GM23338 (cell line): ENCODE measurements around the gene DNAJC22. TPM values are rescaled to one million over a fixed set of nuclear protein-coding genes. Genes with fewer than 3 reads are reported as not detected.
A peak's percentile ranks its signal among the peaks of the same experiment; 100 is the strongest.

Experiments used
- ATAC-seq: fragments of 200-7000 bp; cut with Tn5 transposase; 3 replicates; pipeline ENCODE4 v1.9.1; 2020
- DNase-seq: peaks from one replicate; pipeline ENCODE4 v3.0.0-alpha.2; 2015; ENCODE audit warnings: low spot score
- H2AFZ ChIP-seq: fragments of 200-600 bp; sonication (generic); 2 replicates; pipeline ENCODE4 v1.8.0; 2016; ENCODE audit warnings: antibody characterized with exemption, mild to moderate bottlenecking, moderate library complexity
- H3F3A ChIP-seq: fragments of 200-600 bp; sonication (generic); replicated peaks from 2 replicates; pipeline ENCODE4 v1.8.0; 2017; ENCODE audit warnings: antibody characterized with exemption, mixed run types, low read depth
- H3K27ac ChIP-seq: fragments of 200-600 bp; sonication (generic); 2 replicates; pipeline ENCODE4 v1.6.1; 2016; ENCODE audit warnings: low read depth
- H3K27me3 ChIP-seq: fragments of 200-600 bp; sonication (generic); 2 replicates; pipeline ENCODE4 v1.8.0; 2016; ENCODE audit warnings: mild to moderate bottlenecking, mixed run types, moderate library complexity; ENCODE audit not compliant: insufficient read depth
- H3K36me3 ChIP-seq: fragments of 200-600 bp; sonication (generic); 2 replicates; pipeline ENCODE4 v1.8.0; 2016; ENCODE audit warnings: mild to moderate bottlenecking; ENCODE audit not compliant: insufficient read depth
- H3K4me1 ChIP-seq: fragments of 200-600 bp; sonication (generic); 2 replicates; pipeline ENCODE4 v1.8.0; 2016; ENCODE audit warnings: mild to moderate bottlenecking, moderate library complexity; ENCODE audit not compliant: insufficient read depth
- H3K4me2 ChIP-seq: fragments of 200-600 bp; sonication (generic); 2 replicates; pipeline ENCODE4 v1.7.1; 2017; ENCODE audit warnings: mixed run types
- H3K4me3 ChIP-seq: fragments of 200-600 bp; sonication (generic); 2 replicates; pipeline ENCODE4 v1.6.1; 2016; ENCODE audit warnings: mixed run types
- H3K79me2 ChIP-seq: fragments of 200-600 bp; sonication (generic); replicated peaks from 2 replicates; pipeline ENCODE4 v1.8.0; 2017; ENCODE audit warnings: mild to moderate bottlenecking; ENCODE audit not compliant: insufficient read depth
- H3K9me2 ChIP-seq: fragments of 200-600 bp; sonication (generic); 2 replicates; pipeline ENCODE4 v1.8.0; 2017; ENCODE audit not compliant: insufficient read depth
- H4K20me1 ChIP-seq: fragments of 200-600 bp; sonication (generic); replicated peaks from 2 replicates; pipeline ENCODE4 v1.8.0; 2017; ENCODE audit warnings: mild to moderate bottlenecking; ENCODE audit not compliant: insufficient read depth
- H3K27ac Mint-ChIP-seq: 2 replicates; pipeline ENCODE4 v1.8.0; 2020; ENCODE audit warnings: inconsistent platforms, mild to moderate bottlenecking, moderate library complexity, mixed read lengths
- H3K27me3 Mint-ChIP-seq: 3 replicates; pipeline ENCODE4 v1.8.0; 2022; ENCODE audit warnings: low read depth, mild to moderate bottlenecking, moderate library complexity, mixed read lengths, inconsistent platforms; ENCODE audit not compliant: insufficient read depth, poor library complexity
- H3K36me3 Mint-ChIP-seq: 3 replicates; pipeline ENCODE4 v1.8.0; 2021; ENCODE audit warnings: low read depth, mild to moderate bottlenecking, inconsistent platforms, moderate library complexity, mixed read lengths
- H3K4me1 Mint-ChIP-seq: 3 replicates; pipeline ENCODE4 v1.8.0; 2020; ENCODE audit warnings: mild to moderate bottlenecking, inconsistent platforms, mixed read lengths
- H3K4me3 Mint-ChIP-seq: 3 replicates; pipeline ENCODE4 v1.8.0; 2021; ENCODE audit warnings: moderate library complexity, mild to moderate bottlenecking, inconsistent platforms, mixed read lengths
- H3K9me3 Mint-ChIP-seq: 3 replicates; pipeline ENCODE4 v1.8.0; 2020; ENCODE audit warnings: moderate library complexity, mild to moderate bottlenecking, inconsistent platforms, mixed read lengths
- CREB1 ChIP-seq: fragments of 250-450 bp; sonication (Bioruptor Pico); IDR thresholded peaks from 2 replicates; pipeline ENCODE4 v1.5.0; 2020; ENCODE audit warnings: low read depth, mild to moderate bottlenecking, moderate library complexity
- EZH2 ChIP-seq: fragments of 200-600 bp; sonication (generic); IDR thresholded peaks from one replicate; pipeline ENCODE4 v1.8.0; 2017; ENCODE audit warnings: antibody characterized with exemption, mild to moderate bottlenecking, low read depth; ENCODE audit not compliant: unreplicated experiment
- EZH2phosphoT487 ChIP-seq: fragments of 200-600 bp; sonication (generic); IDR thresholded peaks from one replicate; pipeline ENCODE4 v1.8.1; 2018; ENCODE audit warnings: antibody characterized with exemption; ENCODE audit not compliant: unreplicated experiment
- JUNB ChIP-seq: IDR thresholded peaks from one replicate; pipeline ENCODE4 v1.6.1; 2016; ENCODE audit warnings: antibody characterized with exemption; ENCODE audit not compliant: unreplicated experiment
- NANOG ChIP-seq: IDR thresholded peaks from 2 replicates; pipeline ENCODE4 v1.6.1; 2016; ENCODE audit warnings: antibody characterized with exemption, borderline replicate concordance
- POLR2AphosphoS5 ChIP-seq: IDR thresholded peaks from 2 replicates; pipeline ENCODE4 v1.6.1; 2016; ENCODE audit warnings: antibody characterized with exemption, low read depth
- STAT1 ChIP-seq: IDR thresholded peaks from one replicate; pipeline ENCODE4 v1.6.1; 2016; ENCODE audit warnings: antibody characterized with exemption; ENCODE audit not compliant: unreplicated experiment
- ZNF114 ChIP-seq: fragments of 250-450 bp; sonication (Bioruptor Pico); IDR thresholded peaks from 2 replicates; pipeline ENCODE4 v1.5.0; 2020; ENCODE audit warnings: mild to moderate bottlenecking, moderate library complexity
- ZNF331 ChIP-seq: fragments of 250-450 bp; sonication (Bioruptor Pico); IDR thresholded peaks from 2 replicates; pipeline ENCODE4 v1.5.0; 2020; ENCODE audit warnings: low read depth, mild to moderate bottlenecking, moderate library complexity
- polyA plus RNA-seq: library from polyadenylated mRNA; unstranded; fragments of >200 nt; fragmentation: Nextera tagmentation; extraction: Ambion mirVana; gene quantifications from 2 replicates; pipeline ENCODE4 v1.2.1, GENCODE V29; 2016
- total RNA-seq: library from RNA; depleted of rRNA; stranded (reverse); fragments of >200 nt; shearing (Covaris generic); gene quantifications from 2 replicates; pipeline ENCODE4 v1.2.3, GENCODE V29; 2014
- TF ChIP-seq, protein P1 (sequence below), 2 experiments: fragments of 200-600 bp in 1 of 2; sonication (generic) in 1 of 2; conservative IDR thresholded peaks; 2 replicates each; pipeline versions ENCODE4 v1.5.1 to v1.6.1; 2016 to 2017; ENCODE audit warnings: antibody characterized with exemption in 2 of 2, low read depth in 2 of 2, mild to moderate bottlenecking in 2 of 2, moderate library complexity in 1 of 2
- TF ChIP-seq, protein P2 (sequence below): IDR thresholded peaks from 2 replicates; pipeline ENCODE4 v1.6.1; 2016; ENCODE audit warnings: antibody characterized with exemption
- TF ChIP-seq, protein P3 (sequence below): fragments of 250-450 bp; sonication (Bioruptor Pico); IDR thresholded peaks from 2 replicates; pipeline ENCODE4 v1.5.0; 2020; ENCODE audit warnings: mild to moderate bottlenecking, moderate library complexity
- TF ChIP-seq, protein P4 (sequence below): IDR thresholded peaks from one replicate; pipeline ENCODE4 v1.6.1; 2018; ENCODE audit warnings: antibody characterized with exemption; ENCODE audit not compliant: unreplicated experiment

DNAJC22 gene
- total and polyA plus RNA-seq, 2 experiments from 2014 or later = 0.10 TPM; not detected in 1

DNA sequence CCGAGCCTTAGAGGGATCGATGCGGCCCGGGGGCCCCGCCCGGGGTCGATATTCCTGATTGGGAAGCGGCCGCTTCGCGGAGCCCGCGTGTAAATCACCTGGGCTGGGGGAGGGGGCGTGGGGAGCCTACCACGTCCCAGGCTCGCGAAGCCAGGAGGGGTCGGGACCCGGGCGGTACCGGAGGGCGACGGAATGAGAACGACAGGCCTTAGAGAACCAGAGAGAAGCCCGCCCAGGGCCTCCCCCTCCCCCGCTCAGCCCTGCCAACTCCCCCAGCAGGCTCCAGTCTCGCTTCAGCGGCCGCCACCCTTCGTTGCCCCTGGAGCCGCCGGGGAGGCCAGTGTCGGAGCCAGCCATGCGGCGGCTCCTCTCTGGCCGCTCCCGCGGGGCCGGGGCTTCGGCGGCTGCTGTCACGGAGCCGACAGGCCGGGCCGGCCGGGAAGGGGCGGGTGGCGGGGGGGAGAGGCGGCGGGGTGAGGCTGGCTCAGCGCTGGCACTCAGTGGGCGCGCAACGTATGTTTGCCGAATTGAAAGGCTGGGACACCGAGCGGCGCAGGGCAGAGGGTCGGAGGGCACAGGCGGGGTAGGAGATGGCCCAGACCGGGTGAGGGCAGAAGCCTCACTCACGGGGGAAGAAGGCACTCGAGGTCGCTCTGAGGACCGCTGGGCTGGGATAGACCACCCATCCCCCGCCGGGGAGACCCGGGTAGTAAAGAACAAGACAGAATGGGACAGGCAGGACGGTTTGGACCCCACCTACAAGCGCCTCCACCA, 1.4 kb upstream of the DNAJC22 start:
- Histone ChIP-seq H3K4me3 (peak overlapping the region; percentile 63), H3F3A (peaks cover 19% of the 10 kb centered on the region), H3K4me1 (peaks cover 30% of the 10 kb centered on the region), H3K4me2 (peak overlapping the region; percentile 79), H3K27me3 (peaks cover 99% of the 10 kb centered on the region), H3K27ac (no peak overlapping the region), H4K20me1 (peaks cover 18% of the 10 kb centered on the region), H3K36me3 (no peaks in the 10 kb centered on the region), H2AFZ (no peak overlapping the region; the same call in 1 of the 2 replicates), H3K9me2 (no peaks in the 10 kb centered on the region), H3K79me2 (no peaks in the 10 kb centered on the region)
- Mint-ChIP-seq H3K4me3 (peak overlapping the region; percentile 74), H3K36me3 (no peaks in the 10 kb centered on the region; the same call in 2 of the 3 replicates), H3K27ac (no peak overlapping the region), H3K9me3 (peaks cover 6% of the 10 kb centered on the region; the same call in 2 of the 3 replicates), H3K27me3 (peaks cover 91% of the 10 kb centered on the region), H3K4me1 (peaks cover 38% of the 10 kb centered on the region)
- TF ChIP-seq JUNB = no peak
- no peak for TF ChIP-seq POLR2AphosphoS5
- no peak for TF ChIP-seq CREB1 (CRISPR knock-in tag)
- TF ChIP-seq, protein P1, sequence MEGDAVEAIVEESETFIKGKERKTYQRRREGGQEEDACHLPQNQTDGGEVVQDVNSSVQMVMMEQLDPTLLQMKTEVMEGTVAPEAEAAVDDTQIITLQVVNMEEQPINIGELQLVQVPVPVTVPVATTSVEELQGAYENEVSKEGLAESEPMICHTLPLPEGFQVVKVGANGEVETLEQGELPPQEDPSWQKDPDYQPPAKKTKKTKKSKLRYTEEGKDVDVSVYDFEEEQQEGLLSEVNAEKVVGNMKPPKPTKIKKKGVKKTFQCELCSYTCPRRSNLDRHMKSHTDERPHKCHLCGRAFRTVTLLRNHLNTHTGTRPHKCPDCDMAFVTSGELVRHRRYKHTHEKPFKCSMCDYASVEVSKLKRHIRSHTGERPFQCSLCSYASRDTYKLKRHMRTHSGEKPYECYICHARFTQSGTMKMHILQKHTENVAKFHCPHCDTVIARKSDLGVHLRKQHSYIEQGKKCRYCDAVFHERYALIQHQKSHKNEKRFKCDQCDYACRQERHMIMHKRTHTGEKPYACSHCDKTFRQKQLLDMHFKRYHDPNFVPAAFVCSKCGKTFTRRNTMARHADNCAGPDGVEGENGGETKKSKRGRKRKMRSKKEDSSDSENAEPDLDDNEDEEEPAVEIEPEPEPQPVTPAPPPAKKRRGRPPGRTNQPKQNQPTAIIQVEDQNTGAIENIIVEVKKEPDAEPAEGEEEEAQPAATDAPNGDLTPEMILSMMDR (conservative IDR thresholded peaks at IDR 0.05; ENCODE audit: low read depth in 2 of 2) = no peak
- TF ChIP-seq, protein P2, sequence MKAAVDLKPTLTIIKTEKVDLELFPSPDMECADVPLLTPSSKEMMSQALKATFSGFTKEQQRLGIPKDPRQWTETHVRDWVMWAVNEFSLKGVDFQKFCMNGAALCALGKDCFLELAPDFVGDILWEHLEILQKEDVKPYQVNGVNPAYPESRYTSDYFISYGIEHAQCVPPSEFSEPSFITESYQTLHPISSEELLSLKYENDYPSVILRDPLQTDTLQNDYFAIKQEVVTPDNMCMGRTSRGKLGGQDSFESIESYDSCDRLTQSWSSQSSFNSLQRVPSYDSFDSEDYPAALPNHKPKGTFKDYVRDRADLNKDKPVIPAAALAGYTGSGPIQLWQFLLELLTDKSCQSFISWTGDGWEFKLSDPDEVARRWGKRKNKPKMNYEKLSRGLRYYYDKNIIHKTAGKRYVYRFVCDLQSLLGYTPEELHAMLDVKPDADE = no peak
- no peak for TF ChIP-seq ZNF331 (CRISPR knock-in tag)
- TF ChIP-seq, protein P3, sequence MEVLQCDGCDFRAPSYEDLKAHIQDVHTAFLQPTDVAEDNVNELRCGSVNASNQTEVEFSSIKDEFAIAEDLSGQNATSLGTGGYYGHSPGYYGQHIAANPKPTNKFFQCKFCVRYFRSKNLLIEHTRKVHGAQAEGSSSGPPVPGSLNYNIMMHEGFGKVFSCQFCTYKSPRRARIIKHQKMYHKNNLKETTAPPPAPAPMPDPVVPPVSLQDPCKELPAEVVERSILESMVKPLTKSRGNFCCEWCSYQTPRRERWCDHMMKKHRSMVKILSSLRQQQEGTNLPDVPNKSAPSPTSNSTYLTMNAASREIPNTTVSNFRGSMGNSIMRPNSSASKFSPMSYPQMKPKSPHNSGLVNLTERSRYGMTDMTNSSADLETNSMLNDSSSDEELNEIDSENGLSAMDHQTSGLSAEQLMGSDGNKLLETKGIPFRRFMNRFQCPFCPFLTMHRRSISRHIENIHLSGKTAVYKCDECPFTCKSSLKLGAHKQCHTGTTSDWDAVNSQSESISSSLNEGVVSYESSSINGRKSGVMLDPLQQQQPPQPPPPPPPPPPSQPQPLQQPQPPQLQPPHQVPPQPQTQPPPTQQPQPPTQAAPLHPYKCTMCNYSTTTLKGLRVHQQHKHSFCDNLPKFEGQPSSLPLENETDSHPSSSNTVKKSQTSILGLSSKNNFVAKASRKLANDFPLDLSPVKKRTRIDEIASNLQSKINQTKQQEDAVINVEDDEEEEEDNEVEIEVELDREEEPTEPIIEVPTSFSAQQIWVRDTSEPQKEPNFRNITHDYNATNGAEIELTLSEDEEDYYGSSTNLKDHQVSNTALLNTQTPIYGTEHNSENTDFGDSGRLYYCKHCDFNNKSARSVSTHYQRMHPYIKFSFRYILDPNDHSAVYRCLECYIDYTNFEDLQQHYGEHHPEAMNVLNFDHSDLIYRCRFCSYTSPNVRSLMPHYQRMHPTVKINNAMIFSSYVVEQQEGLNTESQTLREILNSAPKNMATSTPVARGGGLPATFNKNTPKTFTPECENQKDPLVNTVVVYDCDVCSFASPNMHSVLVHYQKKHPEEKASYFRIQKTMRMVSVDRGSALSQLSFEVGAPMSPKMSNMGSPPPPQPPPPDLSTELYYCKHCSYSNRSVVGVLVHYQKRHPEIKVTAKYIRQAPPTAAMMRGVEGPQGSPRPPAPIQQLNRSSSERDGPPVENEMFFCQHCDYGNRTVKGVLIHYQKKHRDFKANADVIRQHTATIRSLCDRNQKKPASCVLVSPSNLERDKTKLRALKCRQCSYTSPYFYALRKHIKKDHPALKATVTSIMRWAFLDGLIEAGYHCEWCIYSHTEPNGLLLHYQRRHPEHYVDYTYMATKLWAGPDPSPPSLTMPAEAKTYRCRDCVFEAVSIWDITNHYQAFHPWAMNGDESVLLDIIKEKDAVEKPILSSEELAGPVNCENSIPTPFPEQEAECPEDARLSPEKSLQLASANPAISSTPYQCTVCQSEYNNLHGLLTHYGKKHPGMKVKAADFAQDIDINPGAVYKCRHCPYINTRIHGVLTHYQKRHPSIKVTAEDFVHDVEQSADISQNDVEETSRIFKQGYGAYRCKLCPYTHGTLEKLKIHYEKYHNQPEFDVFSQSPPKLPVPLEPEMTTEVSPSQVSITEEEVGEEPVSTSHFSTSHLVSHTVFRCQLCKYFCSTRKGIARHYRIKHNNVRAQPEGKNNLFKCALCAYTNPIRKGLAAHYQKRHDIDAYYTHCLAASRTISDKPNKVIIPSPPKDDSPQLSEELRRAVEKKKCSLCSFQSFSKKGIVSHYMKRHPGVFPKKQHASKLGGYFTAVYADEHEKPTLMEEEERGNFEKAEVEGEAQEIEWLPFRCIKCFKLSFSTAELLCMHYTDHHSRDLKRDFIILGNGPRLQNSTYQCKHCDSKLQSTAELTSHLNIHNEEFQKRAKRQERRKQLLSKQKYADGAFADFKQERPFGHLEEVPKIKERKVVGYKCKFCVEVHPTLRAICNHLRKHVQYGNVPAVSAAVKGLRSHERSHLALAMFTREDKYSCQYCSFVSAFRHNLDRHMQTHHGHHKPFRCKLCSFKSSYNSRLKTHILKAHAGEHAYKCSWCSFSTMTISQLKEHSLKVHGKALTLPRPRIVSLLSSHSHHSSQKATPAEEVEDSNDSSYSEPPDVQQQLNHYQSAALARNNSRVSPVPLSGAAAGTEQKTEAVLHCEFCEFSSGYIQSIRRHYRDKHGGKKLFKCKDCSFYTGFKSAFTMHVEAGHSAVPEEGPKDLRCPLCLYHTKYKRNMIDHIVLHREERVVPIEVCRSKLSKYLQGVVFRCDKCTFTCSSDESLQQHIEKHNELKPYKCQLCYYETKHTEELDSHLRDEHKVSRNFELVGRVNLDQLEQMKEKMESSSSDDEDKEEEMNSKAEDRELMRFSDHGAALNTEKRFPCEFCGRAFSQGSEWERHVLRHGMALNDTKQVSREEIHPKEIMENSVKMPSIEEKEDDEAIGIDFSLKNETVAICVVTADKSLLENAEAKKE (CRISPR knock-in tag) = no peak
- TF ChIP-seq, protein P4, sequence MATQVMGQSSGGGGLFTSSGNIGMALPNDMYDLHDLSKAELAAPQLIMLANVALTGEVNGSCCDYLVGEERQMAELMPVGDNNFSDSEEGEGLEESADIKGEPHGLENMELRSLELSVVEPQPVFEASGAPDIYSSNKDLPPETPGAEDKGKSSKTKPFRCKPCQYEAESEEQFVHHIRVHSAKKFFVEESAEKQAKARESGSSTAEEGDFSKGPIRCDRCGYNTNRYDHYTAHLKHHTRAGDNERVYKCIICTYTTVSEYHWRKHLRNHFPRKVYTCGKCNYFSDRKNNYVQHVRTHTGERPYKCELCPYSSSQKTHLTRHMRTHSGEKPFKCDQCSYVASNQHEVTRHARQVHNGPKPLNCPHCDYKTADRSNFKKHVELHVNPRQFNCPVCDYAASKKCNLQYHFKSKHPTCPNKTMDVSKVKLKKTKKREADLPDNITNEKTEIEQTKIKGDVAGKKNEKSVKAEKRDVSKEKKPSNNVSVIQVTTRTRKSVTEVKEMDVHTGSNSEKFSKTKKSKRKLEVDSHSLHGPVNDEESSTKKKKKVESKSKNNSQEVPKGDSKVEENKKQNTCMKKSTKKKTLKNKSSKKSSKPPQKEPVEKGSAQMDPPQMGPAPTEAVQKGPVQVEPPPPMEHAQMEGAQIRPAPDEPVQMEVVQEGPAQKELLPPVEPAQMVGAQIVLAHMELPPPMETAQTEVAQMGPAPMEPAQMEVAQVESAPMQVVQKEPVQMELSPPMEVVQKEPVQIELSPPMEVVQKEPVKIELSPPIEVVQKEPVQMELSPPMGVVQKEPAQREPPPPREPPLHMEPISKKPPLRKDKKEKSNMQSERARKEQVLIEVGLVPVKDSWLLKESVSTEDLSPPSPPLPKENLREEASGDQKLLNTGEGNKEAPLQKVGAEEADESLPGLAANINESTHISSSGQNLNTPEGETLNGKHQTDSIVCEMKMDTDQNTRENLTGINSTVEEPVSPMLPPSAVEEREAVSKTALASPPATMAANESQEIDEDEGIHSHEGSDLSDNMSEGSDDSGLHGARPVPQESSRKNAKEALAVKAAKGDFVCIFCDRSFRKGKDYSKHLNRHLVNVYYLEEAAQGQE = no peak
- no peak for TF ChIP-seq ZNF114
- peak; percentile 76 for TF ChIP-seq EZH2phosphoT487
- peak; percentile 85 for TF ChIP-seq EZH2
- TF ChIP-seq STAT1 = no peak
- TF ChIP-seq NANOG = no peak
- ATAC-seq (peak; percentile 0), DNase-seq (peak; percentile 64)
